Measurements from ENCODE around the gene MAEA.
A peak's percentile ranks its signal among the peaks of the same experiment; 100 is the strongest.

The MAEA gene

DNA sequence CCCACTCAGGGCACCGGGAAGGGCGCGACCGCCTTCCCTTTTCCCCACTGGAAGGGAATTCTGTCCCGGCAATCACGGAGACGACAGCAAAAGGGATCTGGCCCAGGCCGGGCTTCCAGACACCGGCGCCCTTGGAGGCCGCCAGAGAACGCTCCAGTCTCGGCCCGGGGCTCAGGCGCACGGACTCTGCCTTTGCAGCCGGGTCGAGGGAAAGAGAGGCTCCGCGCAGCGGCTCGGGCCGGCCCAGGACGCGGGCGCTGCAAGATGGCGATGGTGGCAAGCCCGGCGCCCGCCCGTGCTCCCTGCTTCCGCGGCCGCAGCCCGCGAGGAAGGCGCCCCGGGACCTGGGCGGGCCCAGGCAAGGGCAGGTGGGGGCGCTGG lies 41.8 kb upstream of the MAEA start:
- Histone ChIP-seq H4K20me1 (ENCODE audit: control insufficient read depth, insufficient read depth, low read depth, low read length) (peaks cover 25% of the 10 kb centered on the region), H3F3A (ENCODE audit: control insufficient read depth, insufficient read depth) (no peaks in the 10 kb centered on the region), H3K36me3 (ENCODE audit: control insufficient read depth, low read length) (peaks cover 69% of the 10 kb centered on the region), H3K79me2 (ENCODE audit: control insufficient read depth, low read length) (peaks cover 80% of the 10 kb centered on the region), H3K4me3 (ENCODE audit: low read length) (peak overlapping the region; percentile 94), H3K9me2 (replicated peaks; ENCODE audit: control insufficient read depth, low read length) (no peaks in the 10 kb centered on the region), H3K27ac (ENCODE audit: low read depth, low read length) (peak overlapping the region; percentile 78), H3K4me1 (ENCODE audit: control insufficient read depth, low read length) (peaks cover 47% of the 10 kb centered on the region), H3K27me3 (ENCODE audit: control insufficient read depth, low read length) (no peaks in the 10 kb centered on the region), H3K9me3 (ENCODE audit: control insufficient read depth, insufficient read depth, low read length) (peaks cover 21% of the 10 kb centered on the region; the same call in 1 of the 2 replicates), H3K4me2 (ENCODE audit: low read length) (peak overlapping the region; percentile 100)
- no peak for TF ChIP-seq EZH2phosphoT487 (IDR thresholded peaks at IDR 0.05; ENCODE audit: borderline replicate concordance, low read length)
- TF ChIP-seq, protein P1, sequence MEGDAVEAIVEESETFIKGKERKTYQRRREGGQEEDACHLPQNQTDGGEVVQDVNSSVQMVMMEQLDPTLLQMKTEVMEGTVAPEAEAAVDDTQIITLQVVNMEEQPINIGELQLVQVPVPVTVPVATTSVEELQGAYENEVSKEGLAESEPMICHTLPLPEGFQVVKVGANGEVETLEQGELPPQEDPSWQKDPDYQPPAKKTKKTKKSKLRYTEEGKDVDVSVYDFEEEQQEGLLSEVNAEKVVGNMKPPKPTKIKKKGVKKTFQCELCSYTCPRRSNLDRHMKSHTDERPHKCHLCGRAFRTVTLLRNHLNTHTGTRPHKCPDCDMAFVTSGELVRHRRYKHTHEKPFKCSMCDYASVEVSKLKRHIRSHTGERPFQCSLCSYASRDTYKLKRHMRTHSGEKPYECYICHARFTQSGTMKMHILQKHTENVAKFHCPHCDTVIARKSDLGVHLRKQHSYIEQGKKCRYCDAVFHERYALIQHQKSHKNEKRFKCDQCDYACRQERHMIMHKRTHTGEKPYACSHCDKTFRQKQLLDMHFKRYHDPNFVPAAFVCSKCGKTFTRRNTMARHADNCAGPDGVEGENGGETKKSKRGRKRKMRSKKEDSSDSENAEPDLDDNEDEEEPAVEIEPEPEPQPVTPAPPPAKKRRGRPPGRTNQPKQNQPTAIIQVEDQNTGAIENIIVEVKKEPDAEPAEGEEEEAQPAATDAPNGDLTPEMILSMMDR (IDR thresholded peaks at IDR 0.05; ENCODE audit: low read depth, low read length, poor library complexity, severe bottlenecking) = no peak

DNA sequence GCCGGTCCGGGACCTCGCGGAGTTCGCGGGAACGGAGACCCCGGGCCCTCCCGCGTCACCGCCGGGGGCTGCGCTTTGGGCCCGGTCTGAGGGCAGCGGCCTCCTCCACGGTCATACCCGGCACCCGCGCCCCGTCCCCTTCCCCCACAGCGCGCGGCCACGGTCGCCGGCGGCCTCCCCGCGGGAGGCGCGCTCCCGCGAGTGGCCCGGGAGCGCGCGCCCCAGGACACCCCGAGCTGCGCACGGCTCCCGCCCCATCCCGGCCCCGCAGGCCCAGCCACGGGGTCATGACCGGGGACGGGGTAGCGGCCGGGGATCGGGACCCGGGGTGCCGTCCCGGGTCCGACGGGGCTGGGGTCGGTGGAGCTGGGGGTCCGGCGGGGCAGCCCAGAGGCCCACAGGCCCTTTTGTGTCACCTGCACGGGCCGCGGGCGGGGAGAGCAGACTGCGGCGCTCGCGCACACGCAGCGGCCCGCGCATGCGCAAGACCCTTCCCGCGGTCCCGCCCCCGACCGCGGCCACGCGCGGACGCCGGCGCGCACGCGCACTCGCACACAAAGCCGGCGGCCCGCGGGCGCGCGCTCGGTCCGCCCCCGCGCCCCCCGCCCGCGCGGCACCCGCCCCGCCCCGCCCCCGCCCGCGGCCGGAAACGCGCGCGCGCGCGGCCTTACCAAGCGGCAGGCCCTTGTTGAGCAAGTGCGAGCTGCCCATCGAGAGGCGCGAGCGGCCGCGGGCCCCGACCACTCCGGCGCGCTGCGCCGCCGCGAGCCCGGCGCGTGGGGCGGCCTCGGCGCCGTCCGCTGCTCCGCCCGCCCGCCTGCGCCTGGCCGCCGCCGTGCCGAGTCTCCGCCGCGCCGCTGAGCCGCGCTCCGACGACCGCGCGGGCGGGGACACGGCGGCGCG lies 41.2 kb upstream of the MAEA start, which contains the start of gene CTBP1:
TSS of gene CTBP1 (minus strand) at position 886 of the 903 bp plus-strand sequence. CDS start 7,799 bp downstream, outside the sequence.
- H3K4me1 ChIP-seq (ENCODE audit: control insufficient read depth, low read length) = peaks cover 47% of the 10 kb centered on the region

DNA sequence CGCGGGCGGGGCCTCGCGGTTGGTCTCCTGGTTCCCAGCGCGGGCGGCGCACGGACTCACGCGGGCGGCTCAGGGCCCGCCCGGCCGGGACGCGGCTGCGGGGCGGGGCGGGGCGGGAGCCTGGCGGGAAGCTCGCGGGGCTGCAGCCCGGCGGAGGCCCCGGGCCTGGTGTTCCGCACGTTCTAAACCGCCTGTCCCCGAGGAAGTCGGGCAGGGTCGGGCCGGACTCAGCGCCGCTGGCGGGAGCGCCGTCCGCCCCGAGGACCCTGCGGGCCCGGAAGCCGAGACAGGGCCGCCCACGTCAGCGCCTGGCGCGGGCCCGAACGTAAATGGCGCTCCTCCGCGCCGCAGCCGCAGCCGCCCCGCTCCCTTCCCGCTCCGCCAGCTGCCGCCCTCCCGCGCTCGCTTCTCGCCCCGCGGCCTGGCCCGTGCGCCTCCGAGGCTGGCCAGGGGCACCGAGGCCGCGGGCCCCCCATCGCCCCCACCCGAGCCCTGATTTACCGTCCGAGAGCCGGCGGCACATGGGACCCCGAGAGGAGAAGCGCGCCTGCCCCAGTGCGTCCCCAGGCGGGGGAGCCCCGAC lies 40.5 kb upstream of the MAEA start:
- no peaks in the 10 kb centered on the region for H3K9me2 ChIP-seq (replicated peaks; ENCODE audit: control insufficient read depth, low read length)
- peak overlapping the region; percentile 99 for H3K4me2 ChIP-seq (ENCODE audit: low read length)
- TF ChIP-seq, protein P1 (IDR thresholded peaks at IDR 0.05; ENCODE audit: low read depth, low read length, poor library complexity, severe bottlenecking) = no peak
- no peak for TF ChIP-seq EZH2phosphoT487 (IDR thresholded peaks at IDR 0.05; ENCODE audit: borderline replicate concordance, low read length)
- peak overlapping the region; percentile 69 for H3K27ac ChIP-seq (ENCODE audit: low read depth, low read length)
- H4K20me1 ChIP-seq (ENCODE audit: control insufficient read depth, insufficient read depth, low read depth, low read length) = peaks cover 21% of the 10 kb centered on the region
- peaks cover 67% of the 10 kb centered on the region for H3K36me3 ChIP-seq (ENCODE audit: control insufficient read depth, low read length)
- no peaks in the 10 kb centered on the region for H3K27me3 ChIP-seq (ENCODE audit: control insufficient read depth, low read length)
- H3F3A ChIP-seq (ENCODE audit: control insufficient read depth, insufficient read depth) = no peaks in the 10 kb centered on the region
- H3K9me3 ChIP-seq (ENCODE audit: control insufficient read depth, insufficient read depth, low read length) = peaks cover 31% of the 10 kb centered on the region; the same call in 1 of the 2 replicates
- peaks cover 47% of the 10 kb centered on the region for H3K4me1 ChIP-seq (ENCODE audit: control insufficient read depth, low read length)
- H3K79me2 ChIP-seq (ENCODE audit: control insufficient read depth, low read length) = peaks cover 67% of the 10 kb centered on the region
- peak overlapping the region; percentile 95 for H3K4me3 ChIP-seq (ENCODE audit: low read length)

More for the DNA sequence above, 41.2 kb upstream of the MAEA start, which contains the start of gene CTBP1:
- Histone ChIP-seq H3K9me2 (replicated peaks; ENCODE audit: control insufficient read depth, low read length) (no peaks in the 10 kb centered on the region), H3K9me3 (ENCODE audit: control insufficient read depth, insufficient read depth, low read length) (peaks cover 28% of the 10 kb centered on the region; the same call in 1 of the 2 replicates), H3K36me3 (ENCODE audit: control insufficient read depth, low read length) (peaks cover 71% of the 10 kb centered on the region), H3K4me3 (ENCODE audit: low read length) (peak within 1 kb of the TSS; percentile 95), H3F3A (ENCODE audit: control insufficient read depth, insufficient read depth) (no peaks in the 10 kb centered on the region), H3K27me3 (ENCODE audit: control insufficient read depth, low read length) (no peaks in the 10 kb centered on the region), H3K4me2 (ENCODE audit: low read length) (peak within 1 kb of the TSS; percentile 100), H3K79me2 (ENCODE audit: control insufficient read depth, low read length) (peaks cover 74% of the 10 kb centered on the region), H3K27ac (ENCODE audit: low read depth, low read length) (peak within 1 kb of the TSS; percentile 78), H4K20me1 (ENCODE audit: control insufficient read depth, insufficient read depth, low read depth, low read length) (peaks cover 21% of the 10 kb centered on the region)
- no peak for TF ChIP-seq EZH2phosphoT487 (IDR thresholded peaks at IDR 0.05; ENCODE audit: borderline replicate concordance, low read length)
- TF ChIP-seq, protein P1 (IDR thresholded peaks at IDR 0.05; ENCODE audit: low read depth, low read length, poor library complexity, severe bottlenecking) = no peak

Measured in DOHH2 (cell line).